GM13976 (cell line): ENCODE measurements around the gene TCP11.

Source experiments
- DNase-seq: peaks from one replicate; pipeline ENCODE4 v3.0.0; 2012; ENCODE audit warnings: low spot score
- in situ Hi-C: fragments of 300-500 bp; cut with MboI; formaldehyde crosslinking; loops from one replicate; pipeline ENCODE4 v1.12.0; 2022; ENCODE audit warnings: low sequenced_read_pairs, mixed read lengths, inconsistent platforms; ENCODE audit not compliant: unreplicated experiment
- TF ChIP-seq, protein P1 (sequence below): IDR thresholded peaks from 2 replicates; pipeline ENCODE4 v1.5.1; 2012; ENCODE audit warnings: borderline replicate concordance, mild to moderate bottlenecking; ENCODE audit not compliant: insufficient read depth; ENCODE audit errors: extremely low read depth, missing control alignments, control extremely low read depth

The TCP11 gene

DNA sequence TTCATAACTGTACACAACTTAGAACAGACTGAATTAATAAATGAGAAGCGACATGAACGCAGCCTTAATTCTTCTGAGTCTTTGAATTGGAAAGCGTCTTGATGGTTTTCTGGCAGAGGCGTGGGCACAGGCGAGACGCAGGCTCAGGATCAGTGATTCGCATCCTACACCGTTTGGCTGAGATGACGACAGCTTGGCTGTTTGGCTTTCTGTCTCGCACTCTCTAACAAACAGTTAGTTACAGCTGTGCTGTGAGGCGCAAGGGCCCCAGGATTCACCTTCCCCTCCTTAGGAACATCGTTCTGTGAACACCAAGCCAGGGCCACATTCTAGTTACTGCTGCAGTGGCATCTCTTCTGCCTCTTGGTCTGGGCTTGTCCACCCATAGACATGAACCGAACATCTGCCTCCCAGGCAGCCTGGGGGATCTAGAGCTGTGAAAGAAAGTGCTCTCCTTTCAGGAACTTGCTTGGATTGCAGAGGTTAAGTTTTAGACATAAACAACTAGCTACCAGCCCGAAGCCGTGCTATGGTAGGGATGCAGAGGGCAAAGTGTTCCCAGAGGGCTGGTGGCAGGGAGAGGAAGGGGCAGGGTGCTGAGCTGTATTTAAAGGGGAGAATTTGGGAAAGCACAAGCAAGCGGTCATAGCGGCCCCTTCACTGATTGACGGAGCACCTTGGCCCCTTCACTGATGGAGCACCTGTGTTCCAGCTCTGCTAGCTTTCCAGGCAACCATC, 49.6 kb downstream of the TCP11 start:
- in situ Hi-C loops, result no loop called here
- no peak for DNase-seq
- TF ChIP-seq, protein P1, sequence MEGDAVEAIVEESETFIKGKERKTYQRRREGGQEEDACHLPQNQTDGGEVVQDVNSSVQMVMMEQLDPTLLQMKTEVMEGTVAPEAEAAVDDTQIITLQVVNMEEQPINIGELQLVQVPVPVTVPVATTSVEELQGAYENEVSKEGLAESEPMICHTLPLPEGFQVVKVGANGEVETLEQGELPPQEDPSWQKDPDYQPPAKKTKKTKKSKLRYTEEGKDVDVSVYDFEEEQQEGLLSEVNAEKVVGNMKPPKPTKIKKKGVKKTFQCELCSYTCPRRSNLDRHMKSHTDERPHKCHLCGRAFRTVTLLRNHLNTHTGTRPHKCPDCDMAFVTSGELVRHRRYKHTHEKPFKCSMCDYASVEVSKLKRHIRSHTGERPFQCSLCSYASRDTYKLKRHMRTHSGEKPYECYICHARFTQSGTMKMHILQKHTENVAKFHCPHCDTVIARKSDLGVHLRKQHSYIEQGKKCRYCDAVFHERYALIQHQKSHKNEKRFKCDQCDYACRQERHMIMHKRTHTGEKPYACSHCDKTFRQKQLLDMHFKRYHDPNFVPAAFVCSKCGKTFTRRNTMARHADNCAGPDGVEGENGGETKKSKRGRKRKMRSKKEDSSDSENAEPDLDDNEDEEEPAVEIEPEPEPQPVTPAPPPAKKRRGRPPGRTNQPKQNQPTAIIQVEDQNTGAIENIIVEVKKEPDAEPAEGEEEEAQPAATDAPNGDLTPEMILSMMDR, result no peak

- in situ Hi-C loops, result no loop called here
- DNase-seq, result peak; percentile 11
- TF ChIP-seq, protein P1, result no peak
Measured at GRCh38 chr6:35090734-35091133, 50.4 kb downstream of the TCP11 start.

- in situ Hi-C loops, result no loop called here
- TF ChIP-seq, protein P1, result no peak
- DNase-seq, result peak; percentile 41
Measured at GRCh38 chr6:35089935-35090505, 51.1 kb downstream of the TCP11 start.

- peak; percentile 15 for DNase-seq
- TF ChIP-seq, protein P1, result no peak
- in situ Hi-C loops, result no loop called here
Measured at GRCh38 chr6:35089216-35089934, 51.8 kb downstream of the TCP11 start.

GRCh38 chr6:35088281-35089215, 52.6 kb downstream of the TCP11 start:
- in situ Hi-C loops, result no loop called here
- peak; percentile 18 for DNase-seq
- TF ChIP-seq, protein P1, result no peak

DNA sequence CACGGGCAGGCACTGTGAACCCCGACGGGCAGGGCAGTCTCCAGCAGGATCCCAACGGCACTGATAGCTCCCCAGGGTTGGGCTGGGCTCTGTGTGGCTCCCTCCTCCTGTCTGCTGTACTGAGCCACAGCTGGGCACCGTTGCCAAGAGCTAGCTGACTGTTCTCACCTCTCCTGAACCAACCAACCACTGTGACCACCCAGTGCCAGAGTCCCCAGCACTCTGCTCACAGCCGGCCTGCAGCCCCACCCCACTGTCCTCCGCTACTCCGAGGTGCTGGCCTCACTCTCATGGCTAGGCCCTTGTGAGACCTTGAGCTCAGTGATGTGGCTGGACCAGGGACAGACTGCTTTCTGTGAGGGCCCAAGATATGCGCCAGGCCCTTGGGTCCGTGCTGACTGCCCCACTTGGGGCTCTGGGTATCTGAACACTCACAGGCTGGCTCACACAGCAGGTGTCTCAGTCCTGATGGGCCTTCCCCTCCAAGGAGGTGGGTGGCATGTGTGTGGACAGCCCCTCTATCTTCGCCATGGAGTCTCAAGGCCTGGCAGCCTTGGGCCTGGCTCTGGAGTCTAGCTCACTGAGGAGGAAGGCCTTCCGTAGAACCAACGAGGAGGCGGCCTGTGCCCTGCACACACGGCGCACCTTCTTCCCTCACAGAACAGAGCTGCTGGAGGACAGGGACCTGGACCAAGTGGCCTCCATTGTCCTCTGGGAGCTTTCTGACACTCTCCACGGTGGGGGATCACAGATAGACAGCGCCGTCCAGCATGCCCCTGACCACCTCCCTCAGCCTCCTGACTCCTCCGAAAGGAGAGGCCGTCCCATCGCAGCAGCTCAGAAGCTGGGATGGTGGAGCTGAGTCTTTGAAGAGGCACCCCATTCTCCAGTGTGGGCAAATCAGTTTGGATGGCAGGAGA, 53.5 kb downstream of the TCP11 start:
- TF ChIP-seq, protein P1, result no peak
- in situ Hi-C loops, result no loop called here
- DNase-seq, result peak; percentile 18
